HG03060 (cell line): ENCODE measurements around the gene TGFA.

ENCODE experiments used
- ATAC-seq: cut with Tn5 transposase; IDR thresholded peaks from one replicate; pipeline ENCODE4 v1.9.1; 2021; ENCODE audit warnings: low read depth, moderate number of reproducible peaks; ENCODE audit not compliant: unreplicated experiment

Gene TGFA

DNA sequence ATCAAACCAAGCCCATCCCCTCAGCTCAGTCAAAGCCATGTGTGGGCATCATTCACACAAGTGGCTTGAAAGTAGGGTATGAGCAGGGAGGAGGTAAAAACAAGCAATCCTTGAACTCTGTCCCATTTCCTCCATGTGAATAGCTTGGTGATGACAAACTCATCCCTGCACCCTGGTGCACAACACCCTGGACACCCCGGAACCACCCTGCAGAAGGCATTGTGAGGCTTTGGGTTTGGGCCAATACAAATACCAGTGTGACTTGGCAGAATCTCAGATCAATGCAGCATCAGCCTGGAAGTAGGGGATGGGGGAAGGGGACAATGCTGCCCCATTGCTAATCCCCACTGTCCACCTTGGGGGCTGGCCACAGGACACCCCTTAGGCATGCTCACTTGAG, 28.6 kb downstream of the TGFA start:
- no peak for ATAC-seq

GRCh38 chr2:70523996-70524965, 29.3 kb downstream of the TGFA start:
- ATAC-seq, result no peak

DNA sequence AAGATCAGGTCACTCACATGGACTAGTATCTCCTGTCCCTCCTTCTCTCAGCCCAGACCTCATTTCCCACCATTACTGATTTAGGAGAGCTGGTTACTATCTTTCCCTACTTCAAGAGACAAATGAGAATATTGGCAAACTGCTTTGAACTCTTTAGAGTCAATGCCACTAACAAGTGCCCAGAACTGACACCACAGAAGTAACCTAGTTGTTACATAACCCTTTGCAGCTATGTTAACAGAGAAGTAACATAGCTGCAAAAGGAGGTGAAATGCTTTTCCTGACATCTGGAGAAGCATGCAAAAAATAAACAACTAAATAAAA, 30.0 kb downstream of the TGFA start:
- ATAC-seq, result no peak

- ATAC-seq, result no peak
Observed at GRCh38 chr2:70522627-70523026, 31.0 kb downstream of the TGFA start.

- ATAC-seq, result no peak
Observed at GRCh38 chr2:70520825-70521224, 32.8 kb downstream of the TGFA start.

GRCh38 chr2:70519453-70519852, 34.2 kb downstream of the TGFA start:
- ATAC-seq, result no peak

DNA sequence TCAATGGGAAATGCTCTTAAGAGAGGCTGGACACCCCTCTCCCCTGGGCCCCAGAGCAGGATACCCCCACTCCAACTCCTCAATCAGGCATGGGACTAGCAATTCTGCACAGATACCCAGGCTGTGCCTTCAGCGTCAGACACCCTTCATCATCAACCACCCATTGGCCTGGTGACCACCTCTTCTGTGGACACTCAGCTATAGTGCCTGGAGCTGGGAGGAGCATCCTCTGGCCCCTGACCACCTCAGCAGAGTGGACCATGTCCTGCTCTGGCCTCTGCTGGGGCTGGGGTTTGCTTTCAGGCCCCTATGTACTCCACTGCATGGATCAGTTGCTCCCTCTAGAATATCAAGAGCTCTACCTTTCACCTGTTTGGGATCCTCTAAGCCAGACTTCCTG, 35.1 kb downstream of the TGFA start:
- no peak for ATAC-seq

DNA sequence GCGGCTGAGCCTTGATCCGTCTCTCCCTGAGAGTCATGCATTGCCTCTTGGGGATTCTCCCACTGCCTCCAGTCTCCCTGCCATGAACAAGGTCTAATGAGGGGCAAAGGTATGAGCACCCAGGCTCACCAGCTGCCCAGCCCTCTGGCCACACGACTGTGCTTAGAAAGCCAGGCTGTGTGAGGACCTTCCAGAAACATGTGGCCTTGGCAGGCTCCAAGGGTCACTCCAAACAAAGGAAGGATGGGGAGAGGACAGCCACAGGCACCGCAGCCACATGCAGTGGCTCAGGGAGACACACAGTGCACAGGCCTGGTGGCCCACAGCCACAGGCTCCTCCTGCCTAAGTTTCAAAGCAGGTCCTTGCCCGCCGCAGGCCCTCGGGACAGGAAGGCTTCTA, 35.8 kb downstream of the TGFA start:
- no peak for ATAC-seq

DNA sequence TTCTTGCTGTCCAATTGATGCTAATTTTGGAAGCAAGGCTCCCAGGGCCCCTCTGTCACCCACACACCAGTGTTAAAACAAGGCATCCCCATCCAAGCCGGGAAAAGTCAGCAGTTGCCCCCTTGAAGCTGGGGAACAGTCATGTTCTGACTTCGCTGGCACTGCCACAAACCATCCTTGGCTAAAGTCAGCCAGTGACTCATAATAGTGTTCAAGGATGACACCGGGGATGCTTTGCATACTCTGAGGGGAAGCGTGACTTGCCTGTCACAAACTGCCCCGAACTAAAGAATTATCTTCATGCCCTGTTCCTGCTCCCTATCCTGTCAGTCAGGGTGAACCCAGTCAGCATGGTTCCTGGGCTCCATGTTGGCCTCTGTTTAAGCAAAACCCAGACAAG, 37.0 kb downstream of the TGFA start:
- ATAC-seq, result peak; percentile 95

GRCh38 chr2:70515938-70516337, 37.7 kb downstream of the TGFA start:
- no peak for ATAC-seq

DNA sequence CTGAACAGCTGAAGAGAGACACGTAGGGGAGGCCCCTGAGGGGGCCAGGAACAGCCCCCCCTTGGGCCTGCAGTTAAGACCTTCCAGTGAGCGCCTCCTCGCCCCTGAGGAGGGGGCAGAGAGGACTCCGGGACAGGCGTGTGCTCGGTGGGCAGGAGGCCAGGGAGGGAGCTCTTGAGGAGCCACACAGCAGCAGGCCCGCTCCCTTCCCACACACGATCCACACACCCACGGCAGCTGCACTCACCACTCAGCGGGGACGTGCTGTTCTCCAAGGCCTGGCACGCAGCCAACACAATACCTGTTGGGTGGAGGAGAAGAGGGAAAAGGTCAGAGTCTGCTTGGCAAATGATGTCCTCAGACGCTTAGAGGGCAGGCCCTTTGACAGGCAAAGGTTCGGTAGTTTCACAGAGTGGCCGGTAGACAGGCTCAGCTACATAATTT, 39.0 kb downstream of the TGFA start:
- no peak for ATAC-seq

GRCh38 chr2:70513738-70514137, 39.9 kb downstream of the TGFA start:
- no peak for ATAC-seq

DNA sequence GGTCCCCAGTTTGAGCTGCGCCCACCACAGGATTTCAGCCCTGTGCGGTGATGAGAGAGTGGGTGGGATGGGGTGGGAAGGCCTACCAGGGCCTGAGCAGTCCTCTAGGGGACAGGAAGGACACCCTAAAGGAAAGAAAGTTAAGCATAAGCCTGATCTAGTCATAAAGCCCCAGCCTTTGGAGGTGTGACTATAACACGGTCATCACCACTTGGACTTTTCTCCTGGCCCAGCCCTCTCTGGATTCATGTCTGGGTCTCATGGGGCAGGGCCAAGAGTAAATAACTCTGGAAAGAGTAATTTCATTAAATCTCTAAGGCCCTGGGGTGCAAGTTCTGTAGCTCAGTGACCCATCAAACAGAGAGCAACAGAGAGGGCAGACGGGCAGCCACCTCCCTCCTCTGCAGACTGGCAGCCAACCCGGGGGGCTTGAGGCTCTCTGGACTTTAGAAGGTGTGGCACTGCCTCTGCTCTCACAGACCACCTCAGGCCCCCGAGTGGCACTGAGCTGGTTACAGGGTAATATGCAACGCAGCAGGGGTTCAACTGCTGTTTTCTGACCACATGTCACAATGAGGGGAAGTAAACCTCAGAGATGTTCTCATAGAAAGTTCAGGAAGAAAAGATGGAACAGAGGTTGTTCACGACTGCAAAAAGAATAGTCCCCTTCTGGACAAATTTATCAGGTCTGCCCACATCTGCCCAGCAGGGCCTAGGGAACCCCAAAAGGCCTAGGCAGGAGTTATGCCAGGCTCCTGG, 41.5 kb downstream of the TGFA start:
- no peak for ATAC-seq

- no peak for ATAC-seq
Observed at GRCh38 chr2:70510313-70510712, 43.3 kb downstream of the TGFA start.

DNA sequence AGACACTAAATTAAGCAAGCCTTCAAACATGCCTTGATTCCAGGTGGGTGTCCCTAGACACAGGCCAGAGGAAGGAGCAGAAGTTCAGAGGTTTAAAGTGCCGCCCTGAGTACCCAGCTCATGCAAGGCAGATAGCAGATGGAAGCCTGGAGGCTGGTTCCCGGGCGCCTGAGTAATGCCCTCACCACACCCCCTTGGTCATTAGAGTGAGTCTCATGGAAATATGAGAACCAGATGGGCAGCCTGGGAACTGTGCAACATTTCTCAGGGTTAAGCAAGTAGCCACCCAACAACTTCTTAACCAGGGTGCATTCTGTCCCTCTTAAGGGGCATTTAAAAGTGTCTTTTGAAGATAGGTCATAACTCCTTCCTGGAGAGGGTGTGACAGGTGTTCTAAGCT, 44.1 kb downstream of the TGFA start:
- no peak for ATAC-seq

DNA sequence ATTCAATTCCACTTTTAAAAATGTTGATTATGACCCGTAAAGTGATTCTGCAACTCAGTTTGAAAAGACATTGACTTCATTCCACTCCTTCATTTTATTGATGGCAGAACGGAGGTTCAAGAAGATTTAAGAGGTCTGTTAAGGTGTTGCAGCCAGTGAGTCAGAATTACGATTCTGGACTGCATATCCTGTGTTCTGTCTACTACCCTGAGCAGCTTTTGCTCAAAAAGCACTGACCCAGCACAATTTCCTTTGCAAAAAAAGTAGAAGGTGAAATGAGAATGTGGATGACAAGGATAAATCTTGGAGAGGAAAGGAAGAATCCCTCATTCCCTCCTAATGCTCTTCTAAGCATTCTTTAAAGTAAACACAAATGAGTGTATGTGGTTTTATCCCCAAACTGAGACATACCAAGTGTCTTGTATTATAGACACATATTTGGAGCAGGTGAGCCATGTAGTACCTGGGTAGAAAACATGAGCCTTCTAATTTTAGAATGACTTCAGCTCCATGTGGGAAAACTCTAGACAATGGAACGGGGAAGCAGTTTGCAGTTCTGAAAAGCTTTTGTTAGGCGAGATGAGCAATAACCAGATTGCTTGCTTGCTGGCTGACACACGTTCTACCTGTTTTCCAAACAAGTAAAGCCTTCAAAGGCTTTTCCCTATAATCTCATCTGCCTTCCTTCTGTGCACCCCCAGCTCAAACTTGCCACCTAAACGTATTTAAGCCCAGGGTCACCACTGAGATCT, 44.7 kb downstream of the TGFA start:
- no peak for ATAC-seq

GRCh38 chr2:70505613-70506391, 47.8 kb downstream of the TGFA start:
- ATAC-seq, result no peak

DNA sequence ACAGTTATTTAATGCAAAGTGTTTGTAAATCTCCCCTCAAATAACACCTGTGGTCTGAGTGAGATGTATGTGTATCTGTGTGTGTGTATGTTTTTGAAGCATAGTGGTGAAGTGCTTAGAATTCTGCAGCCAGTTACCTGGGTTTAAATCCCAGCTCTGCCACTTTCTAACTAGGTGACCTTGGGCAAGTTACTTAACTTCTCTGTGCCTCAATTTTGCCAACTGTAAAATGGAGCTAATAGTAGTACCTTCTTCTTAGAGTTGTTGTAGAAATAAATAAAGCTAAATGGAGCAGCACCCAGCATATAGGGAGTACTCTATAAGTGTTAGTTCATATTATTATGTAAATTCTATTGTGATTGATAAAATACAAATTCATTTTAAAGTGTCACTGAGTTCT, 48.9 kb downstream of the TGFA start:
- ATAC-seq, result no peak

GRCh38 chr2:70503896-70504295, 49.7 kb downstream of the TGFA start:
- no peak for ATAC-seq

DNA sequence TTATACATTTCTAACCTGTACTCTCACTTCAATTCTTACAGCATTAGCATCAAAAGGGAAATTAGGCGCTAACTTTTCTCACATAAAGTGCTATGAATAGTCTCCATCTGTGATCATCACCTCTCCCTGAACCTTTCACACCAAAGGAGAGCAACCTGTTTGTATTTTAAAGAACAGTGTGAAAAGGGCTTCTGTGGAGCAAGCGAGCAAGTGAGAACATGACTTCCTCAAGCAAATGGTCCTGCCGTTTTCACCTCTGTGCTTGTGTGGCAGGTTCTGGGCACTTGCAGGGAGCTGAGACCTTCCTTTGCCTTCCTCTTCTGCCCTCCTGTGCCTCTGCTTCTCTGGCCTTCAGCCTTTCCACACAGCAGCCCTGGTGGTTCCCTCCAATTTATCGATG, 51.9 kb downstream of the TGFA start:
- ATAC-seq, result no peak
